HG03108 (cell line): Measurements from ENCODE around the gene NOC2L.

Experiments
- ATAC-seq: cut with Tn5 transposase; IDR thresholded peaks from one replicate; pipeline ENCODE4 v1.9.1; 2021; ENCODE audit warnings: moderate library complexity; ENCODE audit not compliant: unreplicated experiment

NOC2L gene

DNA sequence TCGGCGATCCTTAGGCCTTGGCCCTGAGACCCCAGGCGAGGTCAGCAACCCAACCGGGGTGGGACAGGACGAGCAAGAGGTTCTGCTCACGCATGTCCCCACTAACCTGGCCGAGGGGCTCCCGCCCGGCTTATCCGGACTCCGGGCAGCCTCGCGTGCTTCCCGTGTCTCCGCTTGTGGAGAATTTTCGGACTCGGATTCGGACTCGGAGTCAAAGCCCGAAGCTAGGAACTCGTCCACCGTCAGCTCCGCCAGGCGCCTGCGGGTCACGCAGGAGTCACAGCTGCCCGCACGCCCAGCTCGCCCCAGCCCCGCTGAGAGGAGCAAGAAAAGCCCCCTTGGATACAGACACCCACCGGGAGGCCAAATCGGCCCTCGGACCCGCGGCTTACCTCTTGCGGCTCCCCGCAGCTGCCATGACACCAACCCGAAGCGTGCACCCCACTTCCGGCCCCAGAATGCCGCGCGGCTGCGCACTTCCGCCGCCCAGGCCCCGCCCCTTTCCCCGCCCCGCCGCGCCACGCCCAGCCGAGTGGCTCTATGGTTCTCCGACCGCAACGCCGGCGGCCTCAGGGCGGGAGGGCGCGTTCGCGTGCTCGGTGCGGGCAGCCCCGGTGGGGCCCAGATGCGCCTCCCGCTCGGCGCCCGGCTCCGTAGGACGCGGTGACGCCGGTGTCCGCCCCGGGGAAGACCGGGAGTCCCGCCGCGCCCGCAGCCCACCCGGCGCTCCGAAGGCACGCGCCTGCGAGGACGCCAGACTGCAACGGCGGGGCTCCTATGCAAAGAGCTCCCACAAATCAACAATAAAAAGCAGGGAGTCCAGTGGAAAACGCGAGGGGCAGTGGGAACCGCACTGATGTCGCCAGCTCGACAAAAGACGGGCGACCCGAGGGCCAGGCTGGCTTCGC, at the start of gene NOC2L:
TSS of gene NOC2L (minus strand) at position 434 of the 908 bp plus-strand sequence. CDS start at position 418, 16 bp downstream.
- ATAC-seq, result peak; percentile 52

DNA sequence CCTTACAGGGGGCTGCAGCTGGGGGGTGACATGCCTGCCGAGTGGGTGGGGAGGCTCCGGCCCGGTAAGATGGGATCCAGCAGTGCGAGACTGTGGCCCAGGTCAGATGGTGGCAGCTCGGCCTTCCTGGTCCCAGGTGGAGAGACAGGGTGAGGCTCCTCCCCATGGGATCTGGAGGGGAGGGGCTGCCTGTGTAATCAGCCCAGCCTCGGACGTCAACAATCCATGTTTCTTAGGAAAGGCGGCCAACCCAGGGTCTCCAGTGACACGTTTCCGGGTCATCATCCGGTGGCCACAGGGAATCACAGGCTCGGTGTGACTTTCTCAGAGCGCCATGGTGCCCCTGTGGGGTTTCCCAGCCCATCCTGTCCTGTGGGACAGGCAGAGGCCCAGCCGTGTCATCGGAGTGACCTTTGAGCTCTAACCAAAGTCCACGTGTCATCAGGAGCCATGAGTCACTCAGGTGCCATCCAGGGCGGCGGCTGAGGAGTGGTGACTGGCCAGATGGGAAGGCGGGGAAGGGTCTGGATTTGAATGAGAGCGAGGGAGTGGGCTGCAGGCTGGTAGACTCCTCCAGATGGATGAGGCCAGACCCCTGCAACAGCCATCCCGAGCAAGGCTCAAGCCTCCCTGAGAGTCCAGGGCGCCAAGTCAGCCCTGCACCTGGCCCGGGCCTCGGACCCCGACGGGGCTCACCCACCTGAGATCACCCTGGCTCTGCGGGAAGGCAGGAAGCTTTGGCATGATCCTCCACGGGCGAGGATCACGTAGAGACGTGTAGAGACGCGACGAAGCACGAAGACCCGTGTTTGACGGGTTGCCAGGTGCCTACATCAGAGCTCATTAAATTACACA, 47.5 kb upstream of the NOC2L start:
- ATAC-seq, result no peak

DNA sequence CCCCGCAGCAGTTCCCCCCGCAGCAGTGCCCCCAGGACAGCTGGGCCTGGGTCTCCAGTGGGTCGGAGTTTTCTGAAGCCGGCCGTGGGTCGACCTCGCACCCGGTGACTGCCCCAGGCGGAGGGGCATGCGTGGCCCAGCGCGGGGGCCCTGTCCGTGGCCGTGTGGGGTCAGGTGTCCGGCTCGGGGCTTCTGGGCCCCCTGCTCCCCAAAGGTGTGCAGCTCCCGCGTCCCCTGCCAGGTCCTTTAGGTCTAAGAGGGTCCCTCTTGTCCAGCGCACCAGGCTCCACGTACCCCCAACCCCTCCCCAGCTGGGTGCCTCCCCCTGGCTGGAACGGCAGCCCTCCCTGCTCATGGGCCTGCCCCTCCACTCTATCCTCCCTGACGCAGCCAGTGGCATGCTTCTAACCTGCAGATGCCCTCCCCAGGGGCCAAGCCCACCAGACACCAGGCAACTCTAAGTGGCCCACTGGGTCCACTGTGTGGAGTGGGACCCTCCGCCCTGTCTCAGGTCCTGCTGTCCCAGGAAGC, 46.8 kb upstream of the NOC2L start:
- ATAC-seq, result no peak

DNA sequence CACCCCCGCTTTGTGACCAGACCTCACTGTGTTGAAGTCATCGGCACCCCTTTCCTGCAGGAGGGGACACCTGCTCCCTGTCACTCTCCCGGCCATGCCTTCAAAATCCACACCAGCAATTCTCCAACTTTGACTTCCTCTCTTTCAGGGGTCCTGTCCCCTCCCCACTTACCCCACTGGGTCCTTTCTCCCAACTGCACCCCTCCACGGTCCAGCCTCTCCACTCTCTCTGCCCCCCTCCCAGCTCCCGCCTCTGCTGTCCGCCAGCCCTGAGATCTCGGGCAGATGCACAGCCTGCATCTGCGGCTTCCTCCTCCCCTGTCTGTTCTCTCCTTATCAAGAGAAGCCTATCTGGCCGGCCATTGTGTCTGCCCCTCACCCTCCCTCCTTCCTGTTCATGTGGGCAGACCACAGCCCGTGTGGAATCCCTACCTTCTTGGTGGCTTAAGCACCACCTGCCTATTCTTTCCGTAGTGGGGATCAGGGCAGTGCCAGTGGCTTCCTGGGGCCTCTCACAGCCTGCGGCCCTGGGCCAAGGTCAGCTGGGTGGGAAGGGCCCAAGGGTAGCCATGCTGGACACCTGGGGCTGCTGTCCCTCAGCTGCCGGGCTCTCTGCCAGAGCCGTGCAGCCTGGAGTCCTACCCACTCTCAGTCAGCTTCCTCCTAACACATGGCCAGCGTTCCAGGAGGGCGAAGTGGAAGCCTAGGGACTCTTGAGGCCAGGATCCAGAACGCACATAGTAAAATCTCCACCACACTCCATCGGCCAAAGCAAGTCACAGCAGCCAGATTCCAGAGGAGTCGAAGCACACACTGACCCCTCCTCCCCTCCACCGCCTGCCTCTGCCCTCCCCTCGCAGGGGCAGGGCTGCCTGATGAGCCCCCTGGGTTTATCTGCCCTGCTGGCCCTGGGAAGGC, 46.0 kb upstream of the NOC2L start:
- ATAC-seq, result no peak

DNA sequence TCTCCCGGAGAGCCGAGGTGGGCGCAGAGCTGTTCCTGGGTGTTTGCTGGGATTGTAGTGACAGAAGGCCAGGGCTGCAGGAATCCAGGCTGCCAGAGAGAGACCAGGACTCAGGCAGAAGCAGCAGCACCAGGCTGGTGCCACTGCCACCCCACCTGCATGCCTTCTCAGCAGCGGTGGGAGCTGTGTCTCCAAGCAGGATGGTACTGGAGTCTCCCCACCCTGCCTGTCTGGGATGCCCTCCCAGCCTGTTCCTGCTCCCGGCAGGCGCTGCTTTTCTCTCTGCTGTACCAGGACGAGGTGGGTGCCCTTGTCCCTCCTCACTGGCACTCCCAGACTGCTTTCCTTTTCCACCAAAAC, 45.3 kb upstream of the NOC2L start:
- no peak for ATAC-seq

DNA sequence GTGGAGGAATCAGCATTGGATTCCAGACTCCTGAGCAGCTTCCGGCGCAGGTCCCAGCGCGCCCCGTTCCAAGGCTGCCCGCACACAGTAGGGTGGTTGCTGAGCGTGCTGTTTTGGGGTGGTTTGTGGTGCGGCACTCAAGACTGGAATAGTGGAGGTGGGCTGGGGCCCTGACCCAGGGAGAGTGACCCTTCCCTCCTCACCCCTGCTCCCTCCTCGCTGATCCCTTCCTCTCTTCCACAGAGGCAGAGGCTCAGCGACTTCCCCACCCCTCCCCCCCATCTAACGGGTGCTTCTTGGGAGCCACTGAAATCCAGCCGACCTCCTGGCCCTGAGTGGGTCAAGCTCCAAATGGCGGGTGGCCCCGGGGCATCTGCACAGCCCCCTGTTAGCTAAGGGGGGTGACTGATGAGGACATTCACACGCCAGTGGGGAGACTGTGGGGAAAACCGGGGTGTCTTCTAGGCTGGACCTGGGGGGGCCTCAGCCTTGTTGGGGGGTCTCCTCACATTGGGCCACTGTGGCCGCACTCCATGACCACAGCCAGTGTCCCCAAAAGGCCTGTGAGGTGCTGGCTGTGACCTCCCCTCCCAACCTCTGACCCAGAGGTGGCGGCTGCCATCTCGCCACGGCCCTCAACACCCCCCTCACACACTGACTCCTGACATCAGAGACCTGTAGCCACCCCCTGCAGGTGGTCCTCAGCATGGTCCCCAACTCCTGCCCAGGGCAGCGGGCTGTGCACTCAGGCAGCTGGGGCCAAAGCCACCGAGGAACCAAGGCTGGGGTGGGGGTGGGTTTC, 44.8 kb upstream of the NOC2L start:
- ATAC-seq, result no peak

DNA sequence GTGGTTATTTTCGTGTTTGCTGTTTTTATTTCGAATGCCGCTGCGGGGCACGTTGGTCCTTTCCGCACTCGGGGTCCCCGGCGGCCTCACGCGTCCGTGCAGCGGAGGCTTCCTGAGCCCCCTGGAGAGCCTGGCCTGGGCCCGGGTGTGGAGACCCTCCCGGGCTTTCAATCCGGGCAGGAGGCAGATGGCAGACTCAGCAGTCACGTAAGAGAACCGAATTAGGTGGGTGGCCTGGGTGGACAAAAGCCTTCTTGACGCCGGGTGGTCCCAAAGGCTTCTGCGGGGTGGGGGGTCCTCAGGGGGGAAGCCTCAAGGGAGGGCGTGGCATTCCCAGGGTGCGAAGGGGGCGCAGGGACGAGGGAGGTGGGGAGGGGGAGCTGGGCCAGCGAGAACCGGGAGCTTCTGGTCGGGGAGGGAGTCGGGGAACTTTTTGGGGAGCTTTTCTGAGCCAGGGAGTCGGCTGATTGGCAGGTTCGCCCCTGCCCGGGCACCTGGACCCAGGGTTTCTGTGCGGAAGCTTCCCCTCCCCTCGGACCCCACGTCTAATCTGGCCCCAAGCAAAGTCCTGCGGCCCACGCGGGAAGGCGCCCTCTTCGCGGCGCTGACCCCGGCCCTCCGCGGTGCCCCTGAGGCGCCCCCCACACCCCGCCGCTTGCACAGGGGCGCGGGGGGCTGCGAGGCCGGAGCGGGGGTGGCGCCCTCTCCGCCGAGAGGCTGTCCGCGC, 42.2 kb upstream of the NOC2L start:
- no peak for ATAC-seq

DNA sequence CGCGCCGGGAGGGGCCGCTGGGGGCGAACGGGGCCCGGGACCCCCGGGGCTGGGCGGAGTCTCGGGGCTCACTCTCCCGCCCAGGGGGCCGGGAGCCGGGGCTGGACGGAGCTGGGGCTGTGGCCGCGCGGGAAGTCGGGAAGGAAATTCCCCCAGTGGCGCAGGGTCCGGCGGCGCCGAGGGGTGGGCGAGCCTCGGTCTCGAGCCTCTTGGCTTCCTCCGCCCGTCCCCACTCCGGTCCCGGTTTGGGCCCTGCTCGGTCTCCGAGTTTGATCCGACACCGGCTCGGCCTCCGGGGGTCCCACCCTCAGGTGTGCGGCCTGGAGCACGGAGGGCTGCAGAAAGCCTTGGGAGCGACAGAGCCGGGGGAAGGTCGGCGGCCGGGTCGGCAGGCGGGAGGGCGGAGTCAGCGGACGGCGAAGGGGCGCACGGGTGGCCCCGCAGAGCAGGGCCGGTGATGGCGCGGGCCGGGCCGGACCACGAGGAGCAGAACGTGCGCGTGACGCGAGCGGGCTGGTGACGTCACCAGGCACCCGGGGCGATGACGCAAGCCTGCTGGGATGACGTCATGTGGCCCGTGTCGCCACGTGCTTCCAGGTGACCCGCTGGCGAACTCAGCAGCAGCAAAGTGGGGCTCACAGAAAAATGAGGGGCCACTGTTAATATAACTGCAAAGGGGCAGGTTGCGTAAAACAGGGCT, 41.5 kb upstream of the NOC2L start:
- ATAC-seq, result peak; percentile 8

DNA sequence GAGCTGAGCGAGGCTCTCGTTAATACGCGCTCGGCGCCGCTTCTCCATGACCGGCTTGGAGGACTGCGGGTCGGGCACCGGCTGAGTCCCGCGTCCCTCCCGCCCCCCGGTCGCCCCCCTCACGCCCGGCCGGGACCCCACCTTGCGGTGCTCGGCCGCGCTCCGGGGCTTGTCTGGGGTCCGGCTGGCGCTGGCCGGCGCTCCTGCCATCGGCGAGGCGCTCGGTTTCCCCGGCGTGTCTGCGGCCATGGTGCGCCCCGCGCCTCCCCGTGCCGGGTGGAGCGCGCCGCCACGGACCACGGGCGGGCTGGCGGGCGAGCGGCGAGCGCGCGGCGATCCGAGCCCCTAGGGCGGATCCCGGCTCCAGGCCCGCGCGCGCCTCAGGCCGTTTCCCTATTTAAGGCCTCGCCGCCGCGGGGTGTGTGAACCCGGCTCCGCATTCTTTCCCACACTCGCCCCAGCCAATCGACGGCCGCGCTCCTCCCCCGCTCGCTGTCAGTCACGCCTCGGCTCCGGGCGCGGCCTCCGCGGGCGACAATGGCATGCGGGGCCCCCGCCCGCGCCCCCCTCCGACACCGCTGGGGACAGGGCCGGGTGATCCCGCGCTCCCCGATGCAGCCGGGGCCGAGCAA, 40.8 kb upstream of the NOC2L start, which contains the start of gene HES4:
TSS of gene HES4 (minus strand) at position 373 of the 632 bp plus-strand sequence. CDS start at position 249, 124 bp downstream.
- peak; percentile 45 for ATAC-seq

DNA sequence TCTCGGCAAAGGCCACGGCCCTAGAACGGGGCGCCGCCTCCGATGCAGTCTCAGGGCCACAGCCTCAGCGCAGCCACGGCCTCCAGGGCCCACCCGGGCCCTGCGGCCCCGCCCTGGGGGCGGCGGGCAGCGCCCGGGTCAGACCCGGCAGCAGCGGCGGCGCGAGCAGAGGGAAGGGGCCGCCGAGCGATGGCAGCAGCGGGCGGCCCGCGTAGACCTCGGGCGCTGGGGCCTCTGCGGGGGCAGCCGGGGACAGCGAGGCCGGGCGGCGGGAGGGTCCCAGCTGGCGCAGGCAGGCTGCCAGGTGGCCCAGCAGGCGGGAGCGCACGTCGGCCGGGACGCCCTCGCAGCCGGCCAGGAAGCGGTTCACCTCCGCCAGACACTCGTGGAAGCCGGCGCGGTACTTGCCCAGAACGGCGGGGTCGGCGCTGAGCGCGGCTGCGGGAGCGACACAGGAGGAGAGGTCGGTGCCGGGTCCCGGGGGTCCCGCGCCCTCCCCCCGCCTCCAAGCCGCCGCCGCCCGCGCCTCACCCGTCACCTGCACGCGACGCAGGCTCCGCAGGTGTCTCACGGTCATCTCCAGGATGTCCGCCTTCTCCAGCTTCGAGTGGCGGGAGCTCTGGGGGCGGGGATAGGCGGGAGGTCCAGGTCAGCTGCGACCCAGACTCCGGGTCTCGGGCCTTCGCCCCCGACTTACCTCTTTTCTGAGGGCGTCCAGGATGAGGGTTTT, 40.1 kb upstream of the NOC2L start:
- no peak for ATAC-seq

DNA sequence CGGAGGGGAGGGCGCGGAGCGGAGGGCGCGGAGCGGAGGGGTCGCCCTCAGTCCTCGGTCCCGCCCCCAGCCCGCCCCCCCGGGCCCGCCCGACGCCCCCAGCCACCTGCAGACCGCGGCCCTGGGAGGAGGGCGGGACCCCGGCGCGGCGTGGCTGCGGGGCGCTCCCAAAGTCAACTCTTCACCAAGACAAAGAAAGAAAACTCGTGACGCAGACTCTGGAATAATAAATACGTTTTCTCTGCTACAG, 39.6 kb upstream of the NOC2L start:
- ATAC-seq, result no peak

DNA sequence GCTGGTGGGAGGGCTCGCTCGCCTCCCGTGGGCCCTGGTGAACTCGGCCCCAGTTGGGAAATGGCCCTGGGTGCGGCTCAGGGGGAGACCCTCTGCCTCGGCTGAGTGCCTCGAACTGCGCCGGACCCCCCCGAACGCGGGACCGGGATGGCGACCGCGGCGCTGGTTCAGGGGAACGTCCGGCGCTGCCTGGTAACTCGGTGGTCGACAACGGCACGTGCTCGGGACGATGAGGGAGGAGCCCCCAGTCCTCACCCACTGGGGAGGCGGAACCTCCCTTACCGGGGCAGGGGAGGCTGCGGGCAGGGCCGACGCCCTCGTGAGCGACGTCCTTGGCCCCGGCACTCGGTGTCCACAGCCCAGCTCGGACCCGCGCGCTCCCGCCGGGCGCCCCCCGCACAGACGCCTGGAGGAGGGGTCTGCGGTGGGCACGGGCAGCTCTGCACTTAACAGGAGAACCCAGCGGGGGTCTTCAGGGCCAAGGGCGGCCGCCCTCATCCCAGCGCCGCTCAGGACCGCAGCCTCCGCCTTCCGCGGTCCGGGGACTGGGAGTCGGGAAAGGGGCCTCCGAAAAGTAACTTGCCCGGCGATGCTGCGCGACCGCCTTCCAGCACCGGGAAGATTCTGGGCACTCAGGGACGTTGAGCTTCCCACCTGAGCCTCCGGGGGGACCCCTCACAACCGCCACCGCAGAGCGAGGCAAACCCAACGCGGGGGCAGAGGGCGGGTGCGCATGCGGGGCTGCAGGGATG, 39.1 kb upstream of the NOC2L start:
- ATAC-seq, result no peak

DNA sequence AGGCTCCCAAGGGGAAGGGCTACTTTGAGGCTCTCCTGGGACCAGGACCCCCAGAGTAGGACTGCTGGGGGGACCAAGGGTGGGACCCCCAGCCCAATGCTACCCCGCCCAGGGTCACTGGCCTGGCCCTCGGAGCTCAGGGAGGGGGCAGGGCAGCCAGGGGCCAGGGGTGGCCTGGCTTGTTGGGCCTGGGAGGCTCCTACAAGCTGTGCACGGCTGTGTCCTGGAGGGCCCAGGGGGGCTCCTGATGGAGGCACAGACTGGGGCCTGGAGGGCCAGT, 38.6 kb upstream of the NOC2L start:
- no peak for ATAC-seq

DNA sequence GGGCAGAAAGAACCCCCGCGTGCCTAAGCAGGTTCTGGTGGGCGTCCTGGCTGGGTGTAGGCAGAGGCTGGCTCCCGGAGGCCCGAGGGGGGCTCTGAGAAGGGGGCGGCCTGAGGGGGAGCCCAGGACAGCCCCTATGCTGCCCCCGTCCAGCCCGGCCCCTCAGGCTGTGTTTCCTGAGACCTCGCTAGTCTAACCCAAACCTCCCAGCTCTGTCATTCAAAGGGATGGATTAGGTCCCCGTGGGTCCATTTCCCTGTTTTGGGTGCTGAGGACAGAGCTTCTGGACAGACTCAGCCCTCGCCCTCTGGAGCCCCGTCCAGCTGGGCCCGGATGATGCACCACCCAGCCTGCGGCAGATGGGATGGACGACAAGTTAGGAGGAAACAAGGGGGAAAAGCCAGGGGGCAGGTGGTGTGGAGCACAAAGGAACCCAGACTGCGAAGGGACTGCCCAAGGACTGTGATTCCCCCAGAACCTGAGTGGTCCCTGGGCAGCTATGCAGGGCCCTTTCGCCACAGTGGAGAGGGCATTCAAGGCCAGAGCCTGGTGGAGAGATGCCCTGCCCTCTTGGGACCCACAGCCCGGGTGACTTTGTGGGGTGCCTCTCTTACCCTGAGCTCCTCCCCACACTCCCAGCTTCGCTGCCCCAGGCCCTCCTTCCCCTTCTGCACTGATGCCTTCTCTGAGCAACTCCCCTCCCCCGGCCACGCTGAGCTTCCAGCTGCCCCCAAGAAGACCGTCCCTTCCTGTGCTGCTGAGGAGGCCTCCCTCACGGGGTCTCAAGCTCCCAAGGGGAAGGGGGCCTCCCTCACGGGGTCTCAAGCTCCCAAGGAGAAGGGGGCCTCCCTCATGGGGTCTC, 38.0 kb upstream of the NOC2L start:
- no peak for ATAC-seq

DNA sequence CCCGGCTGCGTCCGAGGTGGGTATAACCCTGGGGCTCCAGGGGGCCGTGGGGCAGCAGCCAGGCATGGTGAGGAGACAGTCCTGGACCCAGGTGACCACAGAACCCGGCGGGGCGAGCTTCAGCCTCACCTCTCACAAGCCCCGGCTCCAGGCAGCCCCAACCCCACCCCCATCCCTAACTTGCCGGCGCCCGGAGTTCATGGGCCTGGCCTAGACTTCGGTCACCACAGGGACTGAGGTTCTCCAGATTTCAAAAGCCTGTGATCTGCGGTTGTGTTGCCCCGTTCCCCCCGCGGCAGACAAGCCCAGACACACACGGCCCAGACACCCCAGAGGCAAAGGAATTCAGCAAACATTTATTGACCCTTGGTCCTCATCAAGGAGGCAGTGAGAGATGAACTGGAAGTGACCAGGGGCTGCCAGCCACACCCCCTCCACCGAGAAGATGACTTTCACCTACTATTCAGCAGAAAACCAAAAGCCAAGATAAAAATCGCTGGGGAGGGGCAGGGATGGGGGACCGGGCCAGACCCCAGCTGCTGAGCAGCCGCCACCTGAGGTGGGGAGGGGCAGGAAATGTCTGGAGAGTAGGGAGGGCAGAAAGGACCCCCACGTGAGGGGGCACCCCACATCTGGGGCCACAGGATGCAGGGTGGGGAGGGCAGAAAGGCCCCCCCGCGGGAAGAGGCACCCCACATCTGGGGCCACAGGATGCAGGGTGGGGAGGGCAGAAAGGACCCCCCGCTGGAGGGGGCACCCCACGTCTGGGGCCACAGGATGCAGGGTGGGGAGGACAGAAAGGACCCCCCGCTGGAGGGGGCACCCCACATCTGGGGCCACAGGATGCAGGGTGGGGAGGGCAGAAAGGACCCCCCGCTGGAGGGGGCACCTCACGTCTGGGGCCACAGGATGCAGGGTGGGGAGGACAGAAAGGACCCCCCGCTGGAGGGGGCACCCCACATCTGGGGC, 36.9 kb upstream of the NOC2L start:
- no peak for ATAC-seq
